GM18499 (cell line): ENCODE results near the gene MIDN.

Experiments used
- ATAC-seq: cut with Tn5 transposase; IDR thresholded peaks from one replicate; pipeline ENCODE4 v1.9.1; 2021; ENCODE audit warnings: moderate number of reproducible peaks; ENCODE audit not compliant: insufficient read depth, unreplicated experiment

The MIDN gene

DNA sequence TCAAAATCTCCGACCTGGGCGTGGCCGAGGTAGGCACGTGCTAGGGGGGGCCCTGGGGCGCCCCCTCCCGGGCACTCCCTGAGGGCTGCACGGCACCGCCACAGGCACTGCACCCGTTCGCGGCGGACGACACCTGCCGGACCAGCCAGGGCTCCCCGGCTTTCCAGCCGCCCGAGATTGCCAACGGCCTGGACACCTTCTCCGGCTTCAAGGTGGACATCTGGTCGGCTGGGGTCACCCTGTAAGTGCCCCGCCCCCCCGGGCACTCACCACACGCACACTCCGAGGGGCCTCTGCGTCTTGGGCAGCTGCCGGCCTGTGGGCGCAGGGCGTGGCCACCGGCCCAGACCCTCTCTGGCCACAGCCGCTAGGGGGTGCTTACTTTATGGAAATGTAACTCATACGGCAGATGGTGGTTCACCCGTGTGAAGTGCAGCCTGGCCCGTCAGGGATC, 27.9 kb upstream of the MIDN start:
- no peak for ATAC-seq

DNA sequence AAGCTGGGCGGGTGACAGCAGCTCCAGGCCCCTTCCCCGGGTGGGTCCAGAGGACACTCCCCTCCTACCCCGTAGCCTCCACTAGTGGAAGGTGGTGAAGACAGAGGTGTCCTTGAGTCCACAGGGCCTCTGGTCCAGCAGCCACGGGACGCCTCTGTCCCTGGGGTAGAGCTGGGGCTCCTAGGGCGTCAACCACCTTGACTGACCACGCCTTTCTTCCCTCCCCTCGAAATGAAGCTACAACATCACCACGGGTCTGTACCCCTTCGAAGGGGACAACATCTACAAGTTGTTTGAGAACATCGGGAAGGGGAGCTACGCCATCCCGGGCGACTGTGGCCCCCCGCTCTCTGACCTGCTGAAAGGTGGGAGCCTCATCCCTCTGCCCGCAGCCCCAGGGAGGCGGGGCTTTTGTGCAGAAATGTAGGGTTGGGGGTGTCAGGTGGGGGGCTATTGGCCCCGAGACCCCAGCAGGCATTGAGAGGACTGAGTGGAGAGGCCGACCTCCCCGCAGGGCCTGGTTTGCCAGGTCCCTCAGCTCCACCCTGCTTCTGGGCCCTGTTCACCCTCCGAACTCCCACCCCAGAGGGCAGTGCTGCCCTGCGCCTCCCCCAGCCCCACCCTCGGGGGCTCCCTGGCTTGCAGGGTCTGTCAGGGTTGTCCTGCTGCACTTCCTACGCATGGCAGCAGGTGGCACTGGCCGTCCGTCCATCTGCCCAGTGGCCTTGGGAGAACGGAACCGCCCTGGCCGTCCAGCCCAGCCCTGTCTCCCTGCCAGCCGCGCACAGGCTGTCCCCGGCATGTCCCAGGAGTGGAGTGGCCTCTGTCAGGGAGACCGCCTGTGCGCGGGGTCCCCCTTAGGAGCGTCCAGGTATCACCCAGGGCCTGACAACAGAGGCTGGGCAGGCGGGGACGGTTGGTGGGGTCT, 27.1 kb upstream of the MIDN start:
- no peak for ATAC-seq

DNA sequence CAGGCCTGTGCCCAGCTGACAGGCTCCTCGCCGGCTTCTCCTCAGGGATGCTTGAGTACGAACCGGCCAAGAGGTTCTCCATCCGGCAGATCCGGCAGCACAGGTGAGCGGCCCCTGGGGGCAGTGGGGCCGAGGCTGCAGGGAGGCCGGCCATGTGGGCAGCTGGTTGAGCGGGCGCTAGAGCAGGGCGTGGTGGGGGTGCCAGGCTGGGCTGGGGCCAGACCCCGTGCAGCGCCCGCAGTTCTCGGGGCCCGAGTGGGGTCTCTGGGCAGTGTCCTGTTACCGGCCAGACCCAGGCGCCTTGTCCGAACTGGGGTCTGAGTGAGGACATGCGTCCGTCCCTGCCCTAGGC, 26.5 kb upstream of the MIDN start:
- ATAC-seq = no peak

DNA sequence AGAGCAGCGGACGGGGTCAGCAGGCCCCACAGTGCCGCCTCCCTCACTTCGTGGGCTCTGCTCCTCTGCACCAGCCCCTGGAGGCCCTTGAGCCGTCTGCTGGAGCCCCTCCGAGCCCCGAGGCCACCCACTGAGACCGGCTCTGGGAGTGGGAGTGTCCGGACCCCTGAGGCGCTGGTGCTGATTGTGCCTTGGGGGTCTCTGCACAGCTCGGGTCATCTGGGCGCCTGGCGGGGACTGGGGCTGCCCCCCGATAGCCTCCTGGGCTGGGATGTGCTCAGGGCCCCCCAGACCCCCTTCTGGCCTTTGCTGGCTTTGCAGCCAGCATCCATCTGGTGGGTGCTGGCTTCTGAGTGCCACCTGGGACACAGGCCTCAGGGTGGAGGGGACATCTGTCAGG, 26.0 kb upstream of the MIDN start:
- ATAC-seq = no peak

DNA sequence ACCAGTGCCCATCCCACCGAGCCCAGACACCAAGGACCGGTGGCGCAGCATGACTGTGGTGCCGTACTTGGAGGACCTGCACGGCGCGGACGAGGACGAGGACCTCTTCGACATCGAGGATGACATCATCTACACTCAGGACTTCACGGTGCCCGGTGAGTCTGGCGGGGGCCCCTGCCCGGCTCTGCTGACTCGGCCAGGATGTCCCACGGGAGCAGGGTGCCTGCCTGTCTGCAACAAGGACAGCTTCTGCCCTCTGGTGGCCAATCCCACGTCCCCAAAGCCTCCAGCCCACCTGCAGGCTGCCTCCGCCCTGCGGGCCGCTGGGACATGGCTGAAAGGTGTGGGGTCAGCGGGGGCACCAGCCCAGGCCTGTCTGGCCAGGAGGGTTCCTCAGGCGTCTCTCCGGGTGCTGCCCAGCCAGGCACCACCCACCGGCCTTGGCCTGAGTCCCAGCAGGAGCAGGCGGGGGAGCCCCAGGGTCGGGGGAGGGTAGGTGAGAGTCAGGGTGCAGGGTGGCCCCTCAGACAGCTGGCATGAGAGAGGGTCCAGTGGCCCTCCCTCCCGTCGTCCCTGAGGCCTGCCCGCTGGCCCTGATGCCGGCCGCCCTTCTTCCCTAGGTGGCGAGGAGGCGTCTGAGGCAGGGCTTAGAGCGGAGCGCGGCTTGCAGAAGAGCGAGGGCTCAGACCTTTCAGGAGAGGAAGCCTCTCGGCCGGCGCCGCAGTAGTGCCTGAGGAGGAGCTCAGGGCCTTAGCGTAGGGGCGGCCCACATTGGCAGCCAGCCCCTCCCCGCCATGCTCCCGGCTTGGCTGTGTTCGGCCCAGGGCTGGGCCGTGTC, 25.1 kb upstream of the MIDN start:
- no peak for ATAC-seq

DNA sequence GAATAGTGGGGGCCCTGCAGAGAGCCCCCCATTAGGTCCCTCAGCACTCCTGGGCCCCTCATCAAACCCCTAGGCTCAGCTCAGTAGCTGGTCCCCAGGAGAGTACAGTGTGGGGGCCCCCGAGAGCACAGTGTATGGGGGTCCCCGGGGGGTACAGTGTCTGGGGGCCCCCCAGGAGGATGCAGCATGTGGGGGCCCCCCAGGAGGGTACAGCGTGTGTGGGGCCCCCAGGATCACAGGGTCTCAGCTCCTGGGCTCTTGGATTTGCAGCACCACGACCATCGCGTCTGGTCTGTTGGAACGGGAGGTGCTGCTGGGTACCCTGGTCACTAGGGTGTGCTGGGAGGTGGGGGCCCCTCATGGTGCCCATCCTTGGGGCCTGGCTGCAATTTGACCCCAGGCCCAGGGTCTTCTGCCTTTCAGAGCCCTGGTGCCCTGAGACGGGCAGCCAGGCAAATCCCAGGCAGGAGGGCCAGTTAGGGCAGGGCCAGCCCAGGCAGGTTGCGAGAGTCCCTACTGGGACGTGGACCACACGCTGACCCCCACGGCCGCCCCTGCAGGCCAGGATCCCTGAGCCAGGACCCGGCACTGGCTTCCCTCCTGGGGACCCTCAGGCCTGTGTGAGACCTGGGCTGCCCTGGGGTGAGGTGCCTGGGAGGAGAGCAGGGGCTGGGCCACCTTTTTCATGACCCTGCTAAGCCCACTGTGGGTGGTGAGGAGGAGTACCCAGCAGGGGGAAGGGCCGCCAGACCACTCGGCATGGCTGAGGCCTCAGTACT, 24.1 kb upstream of the MIDN start:
- no peak for ATAC-seq

DNA sequence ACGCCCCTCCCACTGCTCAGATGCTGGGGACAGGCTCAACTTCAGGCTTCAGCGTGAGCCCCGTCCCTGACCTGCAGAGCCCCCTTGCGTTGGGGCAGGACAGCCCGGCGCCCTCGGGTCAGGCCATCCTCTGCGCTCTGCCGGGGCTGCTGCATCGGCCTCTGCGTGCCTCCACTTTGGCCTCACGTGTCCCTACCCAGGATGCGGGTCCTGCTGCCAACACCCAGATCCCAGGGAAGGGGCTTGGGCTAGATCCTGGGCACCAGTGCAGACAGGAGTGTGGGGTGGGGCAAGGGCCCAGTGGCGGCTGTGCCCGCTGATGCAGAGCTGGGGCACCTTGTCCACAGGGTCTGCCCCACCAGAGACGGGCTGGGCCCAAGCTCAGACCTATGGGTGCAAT, 23.5 kb upstream of the MIDN start:
- no peak for ATAC-seq

DNA sequence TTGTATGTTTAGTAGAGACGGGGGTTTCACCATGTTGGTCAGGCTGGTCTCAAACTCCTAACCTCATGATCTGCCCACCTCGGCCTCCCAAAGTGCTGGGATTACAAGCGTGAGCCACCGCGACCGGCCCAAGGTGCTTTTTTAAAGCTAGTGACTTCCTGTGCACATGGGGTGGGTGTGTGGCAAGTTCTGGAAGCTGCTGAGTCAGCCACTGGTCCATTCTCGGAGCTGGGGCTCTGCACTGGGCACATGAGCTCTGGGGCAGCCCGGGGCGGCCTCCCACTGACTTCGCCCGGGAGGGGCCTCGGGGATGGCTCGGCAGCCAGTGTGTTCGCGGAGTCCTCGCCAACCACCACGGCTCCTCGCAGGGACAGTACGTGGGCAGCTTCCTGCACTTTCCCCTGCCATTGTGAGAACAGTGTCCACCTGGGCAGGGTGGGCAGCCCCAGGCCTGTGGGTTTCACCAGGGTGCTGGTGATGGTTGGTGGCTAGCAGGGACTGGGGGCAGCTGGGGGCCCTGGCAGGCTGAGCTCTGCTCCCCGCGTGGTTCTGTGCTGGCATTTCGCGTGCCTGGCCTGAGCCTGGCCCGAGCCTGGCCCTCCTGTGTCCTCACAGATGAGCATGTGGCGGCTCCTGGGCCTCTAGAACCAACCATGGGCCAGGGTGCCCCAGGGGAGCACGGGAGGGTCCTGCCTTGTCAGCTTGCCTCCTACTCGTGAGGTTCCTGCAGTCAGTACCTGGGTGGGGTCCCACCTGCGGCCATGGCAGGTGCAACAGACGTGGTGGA, 22.8 kb upstream of the MIDN start:
- no peak for ATAC-seq

DNA sequence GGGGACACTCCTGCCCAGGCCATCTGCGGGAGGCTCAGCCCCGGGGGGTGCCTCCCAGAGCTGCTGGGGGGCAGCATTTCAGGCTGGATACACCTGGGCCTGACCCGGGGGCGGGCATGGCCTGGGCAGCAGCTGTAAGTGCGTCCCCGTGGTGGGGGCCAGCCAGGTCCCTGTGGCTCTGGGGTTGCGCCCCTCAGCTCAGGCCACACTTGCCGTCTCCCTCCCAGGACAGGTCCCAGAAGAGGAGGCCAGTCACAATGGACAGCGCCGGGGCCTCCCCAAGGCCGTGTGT, 22.2 kb upstream of the MIDN start:
- ATAC-seq = no peak

DNA sequence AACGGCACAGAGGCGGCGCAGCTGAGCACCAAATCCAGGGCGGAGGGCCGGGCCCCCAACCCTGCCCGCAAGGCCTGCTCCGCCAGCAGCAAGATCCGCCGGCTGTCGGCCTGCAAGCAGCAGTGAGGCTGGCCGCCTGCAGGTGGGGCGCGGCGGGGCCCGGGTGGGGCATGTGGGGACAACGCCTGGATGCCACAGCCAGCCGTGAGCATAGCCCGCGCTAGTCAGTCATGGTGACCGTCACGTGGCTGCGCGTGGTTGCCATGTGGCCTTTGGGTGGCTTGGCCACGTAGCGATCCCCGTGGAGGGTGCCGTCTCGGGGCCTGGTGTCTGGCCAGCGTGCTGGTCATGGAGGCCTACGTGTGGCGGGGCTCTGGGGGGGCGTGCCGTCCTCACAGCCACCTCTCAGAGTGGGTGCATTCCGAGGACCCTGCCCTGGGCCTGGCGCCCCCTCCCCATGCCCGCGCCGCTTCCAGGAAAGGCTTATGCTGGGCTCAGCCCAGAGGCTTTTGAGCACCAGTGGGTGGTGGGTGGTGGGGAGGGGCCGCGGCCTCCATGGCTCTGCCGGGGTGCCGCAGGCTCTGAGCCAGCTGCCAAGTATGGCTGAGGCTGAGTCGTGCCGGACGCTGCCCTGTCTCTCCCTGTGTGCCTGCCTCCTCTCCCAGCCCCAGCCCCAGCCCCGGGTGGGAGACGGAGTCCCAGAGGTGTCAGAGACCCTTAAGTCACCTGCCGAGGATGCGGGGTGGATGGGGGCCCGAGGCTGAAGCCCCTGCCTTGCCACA, 21.7 kb upstream of the MIDN start:
- no peak for ATAC-seq

DNA sequence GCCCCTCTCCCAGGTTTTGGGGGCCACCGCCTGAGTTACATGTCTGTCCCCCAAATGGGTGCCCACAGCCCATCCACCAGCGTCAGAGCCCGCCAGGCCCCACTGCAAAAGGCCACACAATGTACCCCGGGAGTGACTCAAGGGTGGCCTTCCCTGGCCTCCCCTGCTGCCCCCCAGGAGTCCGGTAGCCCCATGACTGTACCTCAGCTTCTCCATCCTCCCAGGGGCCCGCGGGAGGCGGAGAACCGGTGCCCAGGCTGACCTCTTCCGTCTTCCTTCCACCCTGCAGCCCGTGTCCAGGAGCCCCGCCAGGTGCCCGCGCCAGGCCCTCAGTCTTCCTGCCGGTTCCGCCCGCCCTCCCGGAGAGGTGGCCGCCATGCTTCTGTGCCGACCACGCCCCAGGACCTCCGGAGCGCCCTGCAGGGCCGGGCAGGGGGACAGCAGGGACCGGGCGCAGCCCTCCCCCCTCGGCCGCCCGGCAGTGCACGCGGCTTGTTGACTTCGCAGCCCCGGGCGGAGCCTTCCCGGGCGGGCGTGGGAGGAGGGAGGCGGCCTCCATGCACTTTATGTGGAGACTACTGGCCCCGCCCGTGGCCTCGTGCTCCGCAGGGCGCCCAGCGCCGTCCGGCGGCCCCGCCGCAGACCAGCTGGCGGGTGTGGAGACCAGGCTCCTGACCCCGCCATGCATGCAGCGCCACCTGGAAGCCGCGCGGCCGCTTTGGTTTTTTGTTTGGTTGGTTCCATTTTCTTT, 20.9 kb upstream of the MIDN start:
- ATAC-seq = no peak

DNA sequence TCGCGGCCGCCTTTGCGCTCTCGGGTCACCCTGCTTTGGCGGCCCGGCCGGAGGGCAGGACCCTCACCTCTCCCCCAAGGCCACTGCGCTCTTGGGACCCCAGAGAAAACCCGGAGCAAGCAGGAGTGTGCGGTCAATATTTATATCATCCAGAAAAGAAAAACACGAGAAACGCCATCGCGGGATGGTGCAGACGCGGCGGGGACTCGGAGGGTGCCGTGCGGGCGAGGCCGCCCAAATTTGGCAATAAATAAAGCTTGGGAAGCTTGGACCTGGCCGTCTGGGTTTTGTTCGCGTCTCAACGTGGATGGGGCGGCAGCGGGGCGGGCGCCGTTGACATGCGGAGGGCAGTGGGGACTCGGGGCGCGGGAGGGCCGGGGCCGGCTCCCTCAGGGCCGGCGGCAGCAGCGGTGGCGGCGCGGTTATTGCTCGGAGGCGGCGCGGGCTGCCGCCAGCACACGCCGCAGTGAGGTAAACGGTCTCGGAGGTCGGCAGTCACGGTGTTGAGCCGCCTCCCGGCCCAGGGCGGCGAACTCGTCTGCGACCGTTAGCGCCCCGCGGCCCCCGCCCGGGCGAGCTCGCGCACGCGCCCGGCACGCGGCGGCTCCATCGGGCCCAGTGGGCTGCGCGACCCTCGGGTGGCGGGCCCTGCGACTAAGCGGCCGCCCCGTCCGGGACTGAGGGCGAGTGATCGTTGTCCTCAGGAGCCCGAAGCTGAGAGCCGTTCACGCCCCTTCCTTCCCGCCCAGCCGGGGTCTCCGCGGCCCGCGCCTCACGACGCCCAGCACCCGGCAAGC, 20.0 kb upstream of the MIDN start:
- ATAC-seq = no peak

DNA sequence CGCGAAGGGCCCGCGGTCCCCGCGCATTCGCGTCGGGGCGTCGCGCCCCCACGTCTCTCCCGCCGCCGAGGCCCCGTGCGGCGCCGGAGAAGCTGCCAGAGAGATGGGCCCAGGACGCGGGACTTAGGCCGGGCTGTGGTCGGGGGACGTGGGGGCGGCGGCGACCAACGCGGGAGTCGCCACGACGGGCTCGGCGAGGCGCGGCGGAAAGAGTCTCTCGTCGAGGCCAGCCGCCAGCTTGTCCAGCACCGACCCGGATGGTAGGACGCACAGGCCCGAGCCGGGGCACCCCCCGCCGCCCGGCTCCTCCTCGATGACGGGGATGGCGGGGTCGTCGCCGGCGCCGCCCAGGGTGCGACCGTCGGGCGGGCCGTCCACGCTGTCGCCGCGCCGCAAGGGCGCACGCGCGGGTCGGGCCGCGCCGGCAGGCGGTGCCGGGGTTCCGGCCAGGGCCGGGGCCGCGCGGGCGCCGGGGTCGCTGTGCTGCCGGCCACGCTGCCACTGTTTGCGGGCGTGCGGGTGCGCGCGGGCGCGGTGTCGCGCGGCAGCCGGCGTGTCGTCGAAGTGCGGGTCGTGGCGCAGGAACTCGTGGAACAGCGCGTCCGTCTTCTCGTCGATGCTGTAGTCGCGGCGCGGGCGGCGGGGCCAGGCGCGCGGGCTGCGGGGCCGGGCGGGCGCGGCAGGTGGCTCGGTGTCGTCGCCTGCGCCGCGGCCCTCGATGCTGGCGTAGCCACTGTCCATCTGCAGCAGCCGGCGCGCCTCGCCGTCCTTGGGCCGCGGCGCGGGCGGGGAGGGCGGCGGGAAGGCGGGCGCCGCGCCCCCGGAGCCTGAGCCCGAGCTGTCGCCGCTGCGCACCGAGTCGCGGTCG, 19.1 kb upstream of the MIDN start:
- ATAC-seq = no peak

DNA sequence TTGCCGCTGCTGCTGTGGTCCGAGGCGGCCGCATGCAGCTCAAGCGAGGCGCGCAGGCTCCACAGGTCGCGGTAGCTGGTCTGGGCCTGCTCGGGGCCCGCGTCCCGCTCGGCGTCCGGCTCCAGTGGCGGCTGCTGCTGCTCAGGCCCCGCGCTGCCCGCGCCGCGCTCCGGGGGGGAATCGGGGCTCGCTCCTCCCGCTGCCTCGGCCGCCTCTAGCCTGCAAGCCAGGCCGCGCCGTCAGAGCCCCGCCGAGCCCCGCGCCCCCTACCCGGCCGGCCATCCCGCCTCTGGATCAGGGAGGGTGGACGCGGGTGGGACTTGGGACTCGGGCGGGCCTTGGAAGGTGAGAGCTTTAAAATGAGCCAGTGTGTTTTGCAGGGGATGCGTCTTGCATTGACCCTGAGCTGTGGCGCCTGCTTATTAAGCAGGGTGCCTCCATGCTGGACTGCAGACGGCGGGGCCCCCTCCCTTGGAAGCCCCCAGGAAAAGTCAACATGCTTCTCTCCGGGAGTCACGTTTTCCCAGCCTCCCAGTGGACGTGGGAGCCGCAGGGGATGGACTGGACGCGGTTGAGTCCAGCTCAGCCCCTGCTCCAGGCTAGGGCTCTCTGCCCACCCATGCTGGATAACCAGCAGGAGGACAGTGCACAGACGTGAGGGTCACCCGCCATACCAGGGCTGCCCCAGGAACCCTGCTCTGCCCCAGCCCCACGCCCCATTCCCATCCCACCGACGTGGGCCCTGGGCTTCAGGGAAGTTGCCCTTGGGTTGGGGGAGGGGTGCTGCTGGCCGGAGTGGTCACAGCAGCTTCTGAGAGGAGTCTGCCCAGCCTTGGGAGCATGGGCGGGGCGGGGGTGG, 18.2 kb upstream of the MIDN start:
- no peak for ATAC-seq

DNA sequence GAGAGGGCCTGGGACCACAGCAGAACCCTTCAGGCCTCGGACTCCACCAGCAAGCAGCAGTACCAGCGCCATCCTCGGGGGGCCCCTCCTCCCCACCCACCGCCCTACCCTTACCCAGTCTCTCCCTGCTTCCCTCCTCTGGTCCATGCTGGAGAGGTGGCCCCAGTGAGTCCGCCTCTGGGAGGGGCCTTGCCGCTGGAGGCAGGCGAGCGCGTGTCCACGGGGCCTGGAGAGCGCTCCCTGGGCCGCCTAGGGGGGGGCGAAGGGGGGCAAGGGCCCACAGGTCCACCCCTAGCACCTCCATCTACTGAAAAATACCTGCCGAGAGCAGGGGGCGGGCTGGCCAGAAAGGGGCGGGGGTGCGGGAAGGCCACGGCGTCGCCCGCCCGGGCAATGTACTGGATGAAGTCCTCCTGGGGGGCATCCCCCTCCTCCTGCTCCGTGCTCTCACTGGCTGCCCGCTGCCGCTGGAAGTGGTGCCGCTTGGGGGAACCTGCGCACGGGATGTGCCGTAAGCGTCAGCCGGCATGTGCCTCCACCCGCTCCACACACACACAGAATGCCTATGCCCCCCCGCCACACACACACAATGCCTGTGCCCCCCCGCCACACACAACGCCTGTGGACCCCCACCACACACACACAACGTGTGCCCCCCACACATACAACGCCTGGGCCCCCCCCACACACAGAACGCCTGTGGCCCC, 17.4 kb upstream of the MIDN start:
- no peak for ATAC-seq
